KMS-11 (cell line): Measurements from ENCODE around the gene ALOX5.
"Not testable (repeated sequence)": the region's sequence is repeated elsewhere in the genome, so short reads cannot be mapped to it uniquely, and the experiment has no call there.

ENCODE experiments used
- H2AFZ ChIP-seq: fragments of 200-600 bp; sonication (generic); 2 replicates; pipeline ENCODE4 v1.6.1; 2016; ENCODE audit warnings: antibody characterized with exemption, mixed run types, low read depth
- H3K27ac ChIP-seq: fragments of 200-600 bp; sonication (generic); 2 replicates; pipeline ENCODE4 v1.6.1; 2016; ENCODE audit warnings: mild to moderate bottlenecking, mixed run types
- H3K27me3 ChIP-seq: fragments of 200-600 bp; sonication (generic); 2 replicates; pipeline ENCODE4 v1.6.1; 2017; ENCODE audit warnings: mild to moderate bottlenecking, low read depth, mixed run types, moderate library complexity; ENCODE audit not compliant: insufficient read depth
- H3K36me3 ChIP-seq: fragments of 200-600 bp; sonication (generic); 2 replicates; pipeline ENCODE4 v1.6.1; 2017; ENCODE audit warnings: mild to moderate bottlenecking, mixed run types; ENCODE audit not compliant: insufficient read depth
- H3K4me1 ChIP-seq: fragments of 200-600 bp; sonication (generic); 2 replicates; pipeline ENCODE4 v1.6.1; 2016; ENCODE audit warnings: mild to moderate bottlenecking, low read depth, mixed run types; ENCODE audit not compliant: poor library complexity, severe bottlenecking
- H3K4me2 ChIP-seq: fragments of 200-600 bp; sonication (generic); 2 replicates; pipeline ENCODE4 v1.7.0; 2016; ENCODE audit warnings: mild to moderate bottlenecking, mixed run types
- H3K4me3 ChIP-seq: fragments of 200-600 bp; sonication (generic); IDR thresholded peaks from 2 replicates; pipeline ENCODE4 v1.6.1; 2017; ENCODE audit warnings: low read depth, low read length, mixed read lengths; ENCODE audit not compliant: insufficient read depth
- H3K79me2 ChIP-seq: fragments of 200-600 bp; sonication (generic); 2 replicates; pipeline ENCODE4 v1.6.1; 2016; ENCODE audit warnings: low read depth, mixed run types; ENCODE audit not compliant: insufficient read depth
- H3K9ac ChIP-seq: fragments of 200-600 bp; sonication (generic); 2 replicates; pipeline ENCODE4 v1.6.1; 2016; ENCODE audit warnings: mild to moderate bottlenecking, mixed run types
- H4K20me1 ChIP-seq: fragments of 200-600 bp; sonication (generic); 2 replicates; pipeline ENCODE4 v1.6.1; 2016; ENCODE audit warnings: mild to moderate bottlenecking, mixed run types; ENCODE audit not compliant: insufficient read depth
- TF ChIP-seq, protein P1 (sequence below): fragments of 200-600 bp; sonication (generic); conservative IDR thresholded peaks from 2 replicates; pipeline ENCODE4 v1.6.1; 2017; ENCODE audit warnings: low read depth, mild to moderate bottlenecking, antibody characterized with exemption, low read length, moderate library complexity, mixed read lengths

Gene ALOX5

DNA sequence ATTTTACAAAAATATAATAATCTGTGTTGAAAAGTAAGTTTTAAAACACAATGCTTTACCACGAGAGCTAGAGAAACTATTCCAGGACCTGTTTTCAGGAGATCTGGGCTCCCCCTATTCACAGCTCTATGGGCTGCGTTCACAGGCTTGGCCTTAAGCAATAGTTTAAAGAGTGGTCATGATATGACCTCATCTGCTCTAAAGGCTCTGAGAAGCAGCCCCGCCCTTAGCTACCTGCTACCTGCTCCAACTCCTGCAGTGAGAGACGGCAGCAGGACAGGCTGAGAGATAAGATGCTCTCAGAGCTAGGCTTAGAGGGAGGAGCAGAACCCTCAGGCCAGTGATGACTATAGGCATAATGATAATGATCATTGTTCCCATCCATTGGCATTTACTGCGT lies 12.6 kb downstream of the ALOX5 start:
- Histone ChIP-seq H4K20me1 (no peaks in the 10 kb centered on the region), H3K79me2 (no peaks in the 10 kb centered on the region)
- TF ChIP-seq, protein P1, sequence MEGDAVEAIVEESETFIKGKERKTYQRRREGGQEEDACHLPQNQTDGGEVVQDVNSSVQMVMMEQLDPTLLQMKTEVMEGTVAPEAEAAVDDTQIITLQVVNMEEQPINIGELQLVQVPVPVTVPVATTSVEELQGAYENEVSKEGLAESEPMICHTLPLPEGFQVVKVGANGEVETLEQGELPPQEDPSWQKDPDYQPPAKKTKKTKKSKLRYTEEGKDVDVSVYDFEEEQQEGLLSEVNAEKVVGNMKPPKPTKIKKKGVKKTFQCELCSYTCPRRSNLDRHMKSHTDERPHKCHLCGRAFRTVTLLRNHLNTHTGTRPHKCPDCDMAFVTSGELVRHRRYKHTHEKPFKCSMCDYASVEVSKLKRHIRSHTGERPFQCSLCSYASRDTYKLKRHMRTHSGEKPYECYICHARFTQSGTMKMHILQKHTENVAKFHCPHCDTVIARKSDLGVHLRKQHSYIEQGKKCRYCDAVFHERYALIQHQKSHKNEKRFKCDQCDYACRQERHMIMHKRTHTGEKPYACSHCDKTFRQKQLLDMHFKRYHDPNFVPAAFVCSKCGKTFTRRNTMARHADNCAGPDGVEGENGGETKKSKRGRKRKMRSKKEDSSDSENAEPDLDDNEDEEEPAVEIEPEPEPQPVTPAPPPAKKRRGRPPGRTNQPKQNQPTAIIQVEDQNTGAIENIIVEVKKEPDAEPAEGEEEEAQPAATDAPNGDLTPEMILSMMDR, result no peak

DNA sequence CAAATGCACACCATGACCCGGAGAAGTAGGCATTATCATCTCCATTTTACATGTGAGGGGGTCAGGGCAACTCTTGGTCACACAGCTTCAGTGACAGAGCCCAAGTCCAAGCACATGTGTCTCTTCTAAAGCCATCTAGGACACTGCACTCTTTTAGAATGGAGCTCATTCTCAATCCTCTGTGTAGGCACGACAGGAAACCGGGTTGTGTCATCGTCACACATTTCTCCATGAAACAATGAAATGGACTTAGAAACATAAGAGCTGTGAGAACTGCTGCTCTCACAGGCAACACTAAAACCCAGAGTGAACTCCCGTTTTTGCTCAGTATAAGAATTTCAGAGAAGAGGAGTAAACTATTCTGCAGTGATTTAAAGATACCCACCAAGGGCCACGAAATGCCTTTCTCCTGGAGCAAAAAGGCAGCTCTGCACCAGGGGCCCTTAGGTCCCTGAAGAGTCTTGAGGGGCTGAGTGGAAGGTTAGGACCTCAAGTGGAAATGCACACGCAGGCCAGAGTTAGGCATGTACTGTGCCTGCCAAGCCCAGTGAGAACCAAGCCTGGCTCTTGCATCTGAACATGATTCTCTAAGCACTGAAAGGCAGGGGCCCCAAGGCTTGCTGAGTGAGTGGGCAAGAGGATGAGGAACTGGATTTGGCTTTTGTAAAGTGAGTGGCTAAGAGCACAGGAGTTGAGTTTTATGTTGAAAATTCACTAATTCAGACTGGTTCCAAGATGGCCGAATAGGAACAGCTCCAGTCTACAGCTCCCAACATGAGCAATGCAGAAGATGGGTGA lies 13.3 kb downstream of the ALOX5 start:
- H3K27ac ChIP-seq, result no peak overlapping the region
- no peaks in the 10 kb centered on the region for H3K36me3 ChIP-seq
- H3K4me3 ChIP-seq, result no peak overlapping the region

More for the DNA sequence above, 12.6 kb downstream of the ALOX5 start:
- H3K4me1 ChIP-seq, result no peaks in the 10 kb centered on the region
- H3K27ac ChIP-seq, result no peak overlapping the region
- no peak overlapping the region for H2AFZ ChIP-seq
- H3K36me3 ChIP-seq, result no peaks in the 10 kb centered on the region
- no peak overlapping the region for H3K4me2 ChIP-seq
- H3K4me3 ChIP-seq, result no peak overlapping the region
- H3K9ac ChIP-seq, result no peak overlapping the region
- no peaks in the 10 kb centered on the region for H3K27me3 ChIP-seq

DNA sequence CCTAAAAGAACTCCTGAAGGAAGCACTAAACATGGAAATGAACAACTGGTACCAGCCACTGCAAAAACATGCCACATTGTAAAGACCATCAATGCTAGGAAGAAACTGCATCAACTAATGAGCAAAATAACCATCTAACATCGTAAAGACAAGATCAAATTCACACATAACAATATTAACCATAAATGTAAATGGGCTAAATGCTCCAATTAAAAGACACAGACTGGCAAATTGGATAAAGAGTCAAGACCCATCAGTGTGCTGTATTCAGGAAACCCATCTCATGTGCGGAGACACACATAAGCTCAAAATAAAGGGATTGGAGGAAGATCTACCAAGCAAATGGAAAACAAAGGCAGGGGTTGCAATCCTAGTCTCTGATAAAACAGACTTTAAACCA lies 15.7 kb downstream of the ALOX5 start:
- H3K27ac ChIP-seq, H3K36me3 ChIP-seq, H3K4me3 ChIP-seq, H3K4me2 ChIP-seq, H3K79me2 ChIP-seq, H3K27me3 ChIP-seq, H4K20me1 ChIP-seq, H3K9ac ChIP-seq, H2AFZ ChIP-seq, H3K4me1 ChIP-seq: not testable (repeated sequence)

More for the DNA sequence above, 13.3 kb downstream of the ALOX5 start:
- Histone ChIP-seq H4K20me1 (no peaks in the 10 kb centered on the region), H3K4me1 (no peaks in the 10 kb centered on the region), H3K4me2 (no peak overlapping the region), H3K27me3 (no peaks in the 10 kb centered on the region), H3K9ac (no peak overlapping the region), H2AFZ (no peak overlapping the region), H3K79me2 (no peaks in the 10 kb centered on the region)
- TF ChIP-seq, protein P1, result no peak

DNA sequence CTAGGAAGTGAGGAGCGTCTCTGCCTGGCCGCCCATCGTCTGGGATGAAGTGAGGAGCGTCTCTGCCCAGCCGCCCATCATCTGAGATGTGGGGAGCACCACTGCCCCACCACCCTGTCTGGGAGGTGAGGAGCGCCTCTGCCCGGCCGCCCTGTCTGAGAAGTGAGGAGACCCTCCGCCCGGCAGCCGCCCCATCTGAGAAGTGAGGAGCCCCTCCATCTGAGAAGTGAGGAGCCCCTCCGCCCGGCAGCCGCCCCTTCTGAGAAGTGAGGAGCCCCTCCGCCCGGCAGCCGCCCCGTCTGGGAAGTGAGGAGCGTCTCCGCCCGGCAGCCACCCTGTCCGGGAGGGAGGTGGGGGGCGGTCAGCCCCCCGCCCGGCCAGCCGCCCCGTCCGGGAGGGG lies 17.6 kb downstream of the ALOX5 start:
- not testable (repeated sequence) for H2AFZ ChIP-seq, H3K36me3 ChIP-seq, H3K79me2 ChIP-seq, H3K27me3 ChIP-seq, H4K20me1 ChIP-seq, H3K4me1 ChIP-seq, H3K27ac ChIP-seq, H3K9ac ChIP-seq, H3K4me2 ChIP-seq, H3K4me3 ChIP-seq

GRCh38 chr10:45395554-45395953 lies 21.5 kb downstream of the ALOX5 start:
- Histone ChIP-seq H3K4me2 (no peak overlapping the region), H2AFZ (no peak overlapping the region), H3K9ac (no peak overlapping the region), H3K79me2 (no peaks in the 10 kb centered on the region), H3K27ac (no peak overlapping the region), H3K27me3 (no peaks in the 10 kb centered on the region), H3K36me3 (no peaks in the 10 kb centered on the region), H3K4me3 (no peak overlapping the region), H3K4me1 (no peaks in the 10 kb centered on the region), H4K20me1 (no peaks in the 10 kb centered on the region)
- TF ChIP-seq, protein P1, result no peak
